NB4 (cell line): ENCODE results near the gene NUP214.

ENCODE experiments used
- DNase-seq: peaks from one replicate; pipeline ENCODE4 v3.0.0; 2010; ENCODE audit warnings: low read depth
- H3K4me3 ChIP-seq: one replicate; pipeline ENCODE4 v1.5.1; 2011; ENCODE audit warnings: mild to moderate bottlenecking, low read depth, low read length, moderate library complexity
- CTCF ChIP-seq: IDR thresholded peaks from one replicate; pipeline ENCODE4 v1.5.1; 2012; ENCODE audit warnings: low read depth, low read length
- MAX ChIP-seq: IDR thresholded peaks from 2 replicates; pipeline ENCODE4 v1.6.1; 2011; ENCODE audit warnings: low read depth, low read length
- MYC ChIP-seq: IDR thresholded peaks from 2 replicates; pipeline ENCODE4 v1.6.1; 2011; ENCODE audit warnings: low read depth, low read length
- POLR2A ChIP-seq: IDR thresholded peaks from 2 replicates; pipeline ENCODE4 v1.6.1; 2011; ENCODE audit warnings: mild to moderate bottlenecking; ENCODE audit not compliant: insufficient read length; ENCODE audit errors: extremely low read depth

NUP214 gene

GRCh38 chr9:131167936-131168335 lies 42.5 kb downstream of the NUP214 start:
- no peak for TF ChIP-seq MAX
- TF ChIP-seq CTCF: no peak
- TF ChIP-seq MYC: no peak
- TF ChIP-seq POLR2A: no peak
- DNase-seq: no peak
- H3K4me3 ChIP-seq: no peak overlapping the region

- TF ChIP-seq MAX: no peak
- no peak for TF ChIP-seq CTCF
- no peak overlapping the region for H3K4me3 ChIP-seq
- DNase-seq: no peak
Measured at GRCh38 chr9:131169563-131170240, 44.3 kb downstream of the NUP214 start.

GRCh38 chr9:131173995-131174394 lies 48.6 kb downstream of the NUP214 start:
- no peak for TF ChIP-seq MYC
- no peak for TF ChIP-seq MAX
- no peak for TF ChIP-seq CTCF
- no peak for TF ChIP-seq POLR2A
- no peak overlapping the region for H3K4me3 ChIP-seq
- no peak for DNase-seq

GRCh38 chr9:131174681-131175239 lies 49.4 kb downstream of the NUP214 start:
- no peak overlapping the region for H3K4me3 ChIP-seq
- DNase-seq: no peak
- no peak for TF ChIP-seq MAX
- no peak for TF ChIP-seq CTCF
- no peak for TF ChIP-seq POLR2A
- no peak for TF ChIP-seq MYC

- H3K4me3 ChIP-seq: no peak overlapping the region
- TF ChIP-seq MAX (no peak), MYC (no peak), CTCF (no peak), POLR2A (no peak)
- no peak for DNase-seq
Measured at GRCh38 chr9:131177898-131178297, 52.5 kb downstream of the NUP214 start.
